K562 (cell line): ENCODE results near the gene HCST. TPM values are rescaled to one million over a fixed set of nuclear protein-coding genes. Genes with fewer than 3 reads are reported as not detected.

ENCODE experiments used
- ATAC-seq: fragments of 200-7000 bp; cut with Tn5 transposase; 3 replicates; pipeline ENCODE4 v1.9.1; 2020; ENCODE audit warnings: moderate library complexity
- BruUV-seq: library from RNA; stranded (reverse); fragments of 400-500 nt; replicated peaks from 2 replicates; lab custom pipeline; 2021; lab: Mats Ljungman, UMichigan
- CTCF ChIA-PET: fragments of 300-600 bp; formaldehyde crosslinking; extraction: SDS; loops from one replicate; lab custom pipeline; 2021; ENCODE audit warnings: low intra/inter-chr PET ratio; lab: Yijun Ruan, JAX
- POLR2A ChIA-PET: fragments of 300-600, 350-650 bp; sonication (Branson Sonifier 250); formaldehyde crosslinking; extraction: SDS; loops from one replicate; lab custom pipeline; 2021; ENCODE audit warnings: antibody characterized with exemption, inconsistent platforms; lab: Yijun Ruan, JAX
- DNase-seq, 4 experiments: peaks; one replicate each; pipeline versions ENCODE4 v3.0.0 to v3.0.0-alpha.2; 2011 to 2018; ENCODE audit warnings: low spot score in 3 of 4, mixed read lengths in 3 of 4; ENCODE audit errors: extremely low read depth in 1 of 4
- FAIRE-seq: peaks from 2 replicates; lab custom pipeline; 2011; peaks lifted over from hg19 to GRCh38; lab: Jason Lieb, UNC
- H2AFZ ChIP-seq: 2 replicates; pipeline ENCODE4 v1.6.0; 2011; ENCODE audit warnings: low read depth, low read length, control low read depth, inconsistent platforms
- H3K27ac ChIP-seq: fragments of 200-600 bp; 3 replicates; pipeline ENCODE4 v1.8.0; 2011; ENCODE audit warnings: low read depth, mild to moderate bottlenecking, control low read depth, inconsistent platforms, low read length, moderate library complexity, mixed read lengths; ENCODE audit errors: extremely low read depth
- H3K27me3 ChIP-seq, 2 experiments: fragments of 300-600 bp in 1 of 2; 2 replicates in 1 of 2; 3 replicates in 1 of 2; pipeline versions ENCODE4 v1.6.0 to v1.8.0; 2011; ENCODE audit warnings: inconsistent platforms in 2 of 2, low read length in 2 of 2, mild to moderate bottlenecking in 1 of 2, mixed read lengths in 1 of 2, moderate library complexity in 1 of 2; ENCODE audit not compliant: control insufficient read depth in 2 of 2, insufficient read depth in 2 of 2
- H3K36me3 ChIP-seq: fragments of 300-600 bp; 3 replicates; pipeline ENCODE4 v1.8.0; 2011; ENCODE audit warnings: mild to moderate bottlenecking, low read length, inconsistent platforms; ENCODE audit not compliant: control insufficient read depth, insufficient read depth
- H3K4me1 ChIP-seq, 2 experiments: fragments of 200-600 bp in 1 of 2; replicated peaks in 1 of 2; 2 replicates in 1 of 2; 3 replicates in 1 of 2; pipeline versions ENCODE4 v1.5.1 to v1.8.0; 2011; ENCODE audit warnings: inconsistent platforms in 2 of 2, low read length in 2 of 2, mild to moderate bottlenecking in 1 of 2, mixed read lengths in 1 of 2, moderate library complexity in 1 of 2; ENCODE audit not compliant: control insufficient read depth in 2 of 2, insufficient read depth in 2 of 2
- H3K4me2 ChIP-seq: 2 replicates; pipeline ENCODE4 v1.6.1; 2011; ENCODE audit warnings: low read length, control low read depth, inconsistent platforms, mixed read lengths; ENCODE audit not compliant: insufficient read depth
- H3K4me3 ChIP-seq: fragments of 200-600 bp; sonication (generic), shearing (Covaris generic); 2 replicates; pipeline ENCODE4 v1.5.1; 2016; ENCODE audit warnings: control low read depth, inconsistent platforms
- H3K79me2 ChIP-seq: fragments of 200-600 bp; 3 replicates; pipeline ENCODE4 v1.8.0; 2011; ENCODE audit warnings: low read length, inconsistent platforms; ENCODE audit not compliant: control insufficient read depth, insufficient read depth
- H3K9ac ChIP-seq, 2 experiments: 2 replicates each; pipeline versions ENCODE4 v1.6.0 to v1.6.1; 2011; ENCODE audit warnings: low read depth in 2 of 2, low read length in 2 of 2, control low read depth in 1 of 2, inconsistent platforms in 1 of 2, mild to moderate bottlenecking in 1 of 2, mixed read lengths in 1 of 2; ENCODE audit not compliant: insufficient read depth in 1 of 2
- H3K9me1 ChIP-seq: one replicate; pipeline ENCODE4 v1.6.0; 2011; ENCODE audit warnings: inconsistent platforms, mild to moderate bottlenecking, low read length, moderate library complexity; ENCODE audit not compliant: control insufficient read depth, insufficient read depth
- H3K9me3 ChIP-seq: replicated peaks from 2 replicates; pipeline ENCODE4 v1.5.1; 2011; ENCODE audit warnings: low read depth, low read length, inconsistent platforms; ENCODE audit not compliant: control insufficient read depth, insufficient read depth
- H4K20me1 ChIP-seq: replicated peaks from 2 replicates; pipeline ENCODE4 v1.6.1; 2011; ENCODE audit warnings: low read length, inconsistent platforms, mixed read lengths; ENCODE audit not compliant: control insufficient read depth, insufficient read depth
- BRF1 ChIP-seq: IDR thresholded peaks from 3 replicates; pipeline ENCODE4 v1.6.1; 2011; ENCODE audit warnings: borderline replicate concordance, mild to moderate bottlenecking; ENCODE audit not compliant: insufficient read length; ENCODE audit errors: extremely low read depth
- ETV1 ChIP-seq: fragments of 450-650 bp; conservative IDR thresholded peaks from 2 replicates; pipeline ENCODE4 v1.6.1; 2016; ENCODE audit warnings: missing genetic modification characterization, control low read depth, low read depth, missing compliant biosample characterization
- HDAC2 ChIP-seq: fragments of 450-650 bp; IDR thresholded peaks from 2 replicates; pipeline ENCODE4 v1.6.1; 2016; ENCODE audit warnings: mild to moderate bottlenecking
- IRF1 ChIP-seq: sonication (generic); formaldehyde crosslinking; IDR thresholded peaks from 2 replicates; pipeline ENCODE4 v1.8.0; 2022; ENCODE audit warnings: missing genetic modification reagents, mild to moderate bottlenecking, borderline replicate concordance
- KDM5B ChIP-seq: fragments of 200-600 bp; sonication (generic); IDR thresholded peaks from 2 replicates; pipeline ENCODE4 v1.6.1; 2012; ENCODE audit warnings: low read depth, mild to moderate bottlenecking, moderate library complexity, low read length, control low read depth, inconsistent platforms; ENCODE audit not compliant: insufficient replicate concordance
- RBM22 ChIP-seq: fragments of 200-400 bp; formaldehyde crosslinking; IDR thresholded peaks from 2 replicates; pipeline ENCODE4 v1.6.1; 2018; ENCODE audit warnings: low read length, low read depth; ENCODE audit not compliant: poor library complexity, severe bottlenecking
- SLC30A9 ChIP-seq: fragments of 250-450 bp; sonication (Bioruptor Pico); IDR thresholded peaks from 2 replicates; pipeline ENCODE4 v1.8.0; 2022; ENCODE audit warnings: mild to moderate bottlenecking, moderate library complexity
- TEAD4 ChIP-seq, 2 experiments: sonication (generic) in 1 of 2; formaldehyde crosslinking in 1 of 2; IDR thresholded peaks; 2 replicates each; pipeline versions ENCODE4 v1.6.1 to v1.8.0; 2012 to 2022; ENCODE audit warnings: borderline replicate concordance in 1 of 2, inconsistent platforms in 1 of 2, low read length in 1 of 2, mild to moderate bottlenecking in 1 of 2, missing genetic modification reagents in 1 of 2
- USF1 ChIP-seq: sonication (generic); formaldehyde crosslinking; IDR thresholded peaks from 2 replicates; pipeline ENCODE4 v1.9.0; 2022; ENCODE audit warnings: mild to moderate bottlenecking, missing genetic modification reagents
- ZNF140 ChIP-seq: fragments of 250-450 bp; sonication (Bioruptor Pico); IDR thresholded peaks from 2 replicates; pipeline ENCODE4 v1.8.0; 2021; ENCODE audit warnings: moderate library complexity, mild to moderate bottlenecking, inconsistent platforms
- ZNF282 ChIP-seq: sonication (generic); formaldehyde crosslinking; IDR thresholded peaks from 2 replicates; pipeline ENCODE4 v1.8.1; 2023; ENCODE audit warnings: missing genetic modification reagents
- ZNF511 ChIP-seq: sonication (generic); formaldehyde crosslinking; IDR thresholded peaks from 2 replicates; pipeline ENCODE4 v1.8.0; 2022; ENCODE audit warnings: mild to moderate bottlenecking, missing genetic modification reagents
- ZNF609 ChIP-seq: sonication (generic); formaldehyde crosslinking; IDR thresholded peaks from 2 replicates; pipeline ENCODE4 v1.8.1; 2023; ENCODE audit warnings: missing genetic modification reagents, mild to moderate bottlenecking, borderline replicate concordance
- WGBS: fragments of 100-300 bp; shearing (Covaris generic); methylation state at CpG from one replicate; pipeline ENCODE4 v1.1.6; 2016; ENCODE audit warnings: low coverage, mixed read lengths; ENCODE audit not compliant: insufficient coverage; ENCODE audit errors: missing lambda C conversion rate; 5-methylcytosine and 5-hydroxymethylcytosine counted together
- in situ Hi-C: fragments of 300-500 bp; cut with MboI; formaldehyde crosslinking; loops from 4 replicates; pipeline ENCODE4 v1.15.0; 2018; ENCODE audit warnings: inconsistent platforms, mixed read lengths
- intact Hi-C: fragments of 100-400 bp; cut with micrococcal nuclease; formaldehyde crosslinking; loops from 2 replicates; pipeline ENCODE4 v1.14.2; 2022
- polyA plus RNA-seq, 8 experiments: library from polyadenylated mRNA; depleted of rRNA in 4 of 8; stranded (reverse) in 5 of 8; unstranded in 3 of 8; fragments of >200 nt; fragmentation: Nextera tagmentation in 2 of 8; fragmentation: Illumina TruSeq in 1 of 8; extraction: Ambion mirVana in 2 of 8; extraction: Trizol in 1 of 8; gene quantifications; 2 replicates each; pipeline versions ENCODE4 v1.2.1 to v1.2.3, GENCODE V29; 2011 to 2014; ENCODE audit warnings: inconsistent platforms in 1 of 8, missing spikeins in 1 of 8
- total RNA-seq, 7 experiments: library from RNA; depleted of rRNA in 6 of 7; stranded (reverse); fragments of >200 nt in 6 of 7; fragmentation: Illumina TruSeq in 2 of 7; extraction: Trizol in 2 of 7; gene quantifications; 2 replicates each; pipeline versions ENCODE4 v1.2.1 to v1.2.3, GENCODE V29; 2011 to 2021; ENCODE audit warnings: low replicate concordance in 1 of 7

Gene HCST
- total and polyA plus RNA-seq, 9 of the 15 experiments (the other 6 are each of a cell fraction or from before 2014, with no cell fraction given): 0.29 to 1.9 (median 0.95) TPM; not detected in 2

- ChIA-PET POLR2A (no interaction called here), CTCF (no interaction called here)
- intact Hi-C loops (no loop called here), in situ Hi-C loops (no loop called here)
- Histone ChIP-seq H3K4me3 (no peak overlapping the region), H3K36me3 (no peaks in the 10 kb centered on the region), H4K20me1 (no peaks in the 10 kb centered on the region), H3K4me2 (no peak overlapping the region), H3K9me3 (no peaks in the 10 kb centered on the region), H3K27me3 (peaks cover 0 to 19% of the 10 kb centered on the region in 2 experiments; a peak in 3 of 5 replicates), H2AFZ (no peak overlapping the region), H3K9ac (no peak overlapping the region), H3K27ac (no peak overlapping the region), H3K79me2 (no peaks in the 10 kb centered on the region), H3K4me1 (no peaks in the 10 kb centered on the region; a peak in 1 of 5 replicates), H3K9me1 (no peaks in the 10 kb centered on the region)
- 8% methylated on average over 3 of the region's 3 CpGs for WGBS
- FAIRE-seq (no peak), ATAC-seq (no peak), DNase-seq (no peak)
- BruUV-seq: no TSS peak
- TF ChIP-seq ETV1 (tag) (no peak), KDM5B (no peak), HDAC2 (no peak), RBM22 (no peak), IRF1 (CRISPR knock-in tag) (no peak), ZNF140 (CRISPR knock-in tag) (no peak), SLC30A9 (CRISPR knock-in tag) (no peak), ZNF609 (CRISPR knock-in tag) (no peak), ZNF511 (CRISPR knock-in tag) (no peak), TEAD4 (IDR thresholded peaks at IDR 0.05; ENCODE audit: low read length) (no peak), TEAD4 (CRISPR knock-in tag; IDR thresholded peaks at IDR 0.05; ENCODE audit: borderline replicate concordance) (no peak), BRF1 (no peak), ZNF282 (CRISPR knock-in tag) (no peak), USF1 (no peak)
These were observed 23.2 kb downstream of the HCST start for GRCh38 chr19:35925501-35925900.
